ENCODE data around the gene TXNL4A. TPM values are rescaled to one million over a fixed set of nuclear protein-coding genes. Genes with fewer than 3 reads are reported as not detected.
"Not testable (repeated sequence)": the region's sequence is repeated elsewhere in the genome, so short reads cannot be mapped to it uniquely, and the experiment has no call there.

The TXNL4A gene
- total RNA-seq, 2 experiments from 2014 or later = 55.0 to 55.7 TPM

GRCh38 chr18:80012714-80013113 lies 24.4 kb upstream of the TXNL4A start:
- peaks cover 8% of the 10 kb centered on the region for H3K9me3 Mint-ChIP-seq
- Histone ChIP-seq H3K4me3 (ENCODE audit: low read length) (no peak overlapping the region), H3K27me3 (ENCODE audit: control insufficient read depth in 1 of 2, insufficient read depth in 2 of 2, low read length in 2 of 2) (no peaks in the 10 kb centered on the region), H3K4me1 (ENCODE audit: insufficient read depth, low read length) (no peaks in the 10 kb centered on the region), H3K27ac (ENCODE audit: low read depth in 1 of 2, low read length in 2 of 2) (no peak overlapping the region), H3K36me3 (ENCODE audit: insufficient read depth, low read length) (no peaks in the 10 kb centered on the region), H3K9me3 (ENCODE audit: control insufficient read depth in 1 of 2, insufficient read depth in 1 of 2, low read length in 2 of 2) (peaks cover 0 to 31% of the 10 kb centered on the region in 2 experiments)
- no peak for TF ChIP-seq CTCF (IDR thresholded peaks at IDR 0.05)
- ChIA-PET POLR2A (no interaction called here), CTCF (no interaction called here)
- H3K27ac Mint-ChIP-seq = no peak overlapping the region
- no peaks in the 10 kb centered on the region for H3K4me1 Mint-ChIP-seq (ENCODE audit: low read depth)
- H3K4me3 Mint-ChIP-seq = no peak overlapping the region
- no peaks in the 10 kb centered on the region for H3K27me3 Mint-ChIP-seq
- DNase-seq (no peak), ATAC-seq (ENCODE audit: poor library complexity) (no peak)
- intact Hi-C loops (cut with DNase I, micrococcal nuclease) = no loop called here
- H3K36me3 Mint-ChIP-seq (ENCODE audit: low read depth) = peaks cover 48% of the 10 kb centered on the region

- H3K27ac Mint-ChIP-seq; CTCF ChIA-PET; H3K9me3 Mint-ChIP-seq; H3K4me3 Mint-ChIP-seq; H3K27me3 Mint-ChIP-seq; DNase-seq; POLR2A ChIA-PET; H3K4me1 Mint-ChIP-seq (ENCODE audit: low read depth); H3K4me3 ChIP-seq (ENCODE audit: low read length); H3K4me1 ChIP-seq (ENCODE audit: insufficient read depth, low read length); intact Hi-C loops (cut with DNase I, micrococcal nuclease); ATAC-seq (ENCODE audit: poor library complexity); H3K27me3 ChIP-seq (ENCODE audit: control insufficient read depth in 1 of 2, insufficient read depth in 2 of 2, low read length in 2 of 2); H3K27ac ChIP-seq (ENCODE audit: low read depth in 1 of 2, low read length in 2 of 2); H3K36me3 ChIP-seq (ENCODE audit: insufficient read depth, low read length): not testable (repeated sequence)
- H3K9me3 ChIP-seq (ENCODE audit: control insufficient read depth in 1 of 2, insufficient read depth in 1 of 2, low read length in 2 of 2) = peaks cover 0 to 35% of the 10 kb centered on the region in 2 experiments
- H3K36me3 Mint-ChIP-seq (ENCODE audit: low read depth) = peaks cover 48% of the 10 kb centered on the region
Observed at GRCh38 chr18:80011496-80012137, 23.3 kb upstream of the TXNL4A start.

- no peak overlapping the region for H3K27ac Mint-ChIP-seq
- no peaks in the 10 kb centered on the region for H3K36me3 ChIP-seq (ENCODE audit: insufficient read depth, low read length)
- POLR2A ChIA-PET = no interaction called here
- H3K9me3 Mint-ChIP-seq = peaks cover 10% of the 10 kb centered on the region
- H3K27ac ChIP-seq (ENCODE audit: low read depth in 1 of 2, low read length in 2 of 2) = no peak overlapping the region
- no peaks in the 10 kb centered on the region for H3K4me1 ChIP-seq (ENCODE audit: insufficient read depth, low read length)
- CTCF ChIA-PET = no interaction called here
- DNase-seq (no peak), ATAC-seq (ENCODE audit: poor library complexity) (no peak)
- H3K4me3 ChIP-seq (ENCODE audit: low read length) = no peak overlapping the region
- H3K27me3 ChIP-seq (ENCODE audit: control insufficient read depth in 1 of 2, insufficient read depth in 2 of 2, low read length in 2 of 2) = no peaks in the 10 kb centered on the region
- peaks cover 0 to 35% of the 10 kb centered on the region in 2 experiments for H3K9me3 ChIP-seq (ENCODE audit: control insufficient read depth in 1 of 2, insufficient read depth in 1 of 2, low read length in 2 of 2)
- no peaks in the 10 kb centered on the region for H3K27me3 Mint-ChIP-seq
- no peaks in the 10 kb centered on the region for H3K4me1 Mint-ChIP-seq (ENCODE audit: low read depth)
- no peak for TF ChIP-seq CTCF (IDR thresholded peaks at IDR 0.05)
- H3K4me3 Mint-ChIP-seq = no peak overlapping the region
- intact Hi-C loops (cut with DNase I, micrococcal nuclease) = no loop called here
- H3K36me3 Mint-ChIP-seq (ENCODE audit: low read depth) = peaks cover 48% of the 10 kb centered on the region
Observed at GRCh38 chr18:80010551-80010906, 22.2 kb upstream of the TXNL4A start.

All from CD4-positive, alpha-beta T cell (primary cell).